HG03571 (cell line): Measurements from ENCODE around the gene SYT8.

Experiments
- ATAC-seq: cut with Tn5 transposase; IDR thresholded peaks from one replicate; pipeline ENCODE4 v1.9.1; 2021; ENCODE audit not compliant: unreplicated experiment

Gene SYT8

DNA sequence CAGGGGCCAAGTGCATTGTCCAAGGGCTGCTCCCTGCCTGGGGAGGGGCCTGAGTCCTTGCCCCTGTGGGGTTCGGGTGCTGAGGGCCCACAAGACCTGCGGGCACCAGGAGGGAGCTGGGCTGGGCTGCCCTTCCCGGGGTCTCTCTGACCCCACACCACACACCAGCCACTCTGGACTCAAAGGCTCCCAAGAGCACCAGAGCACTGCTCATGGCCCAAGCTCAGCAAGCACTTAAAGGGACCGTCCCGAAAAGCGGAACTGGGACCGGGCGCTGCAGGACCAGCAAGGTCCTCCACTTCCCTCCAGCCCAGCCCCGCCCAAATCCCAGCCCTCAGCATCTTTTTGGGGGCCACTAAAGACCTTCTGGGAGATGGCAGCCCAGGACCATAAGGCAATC, 23.4 kb downstream of the SYT8 start:
- no peak for ATAC-seq

- no peak for ATAC-seq
Measured at GRCh38 chr11:1858576-1858975, 23.8 kb downstream of the SYT8 start.

- ATAC-seq, result no peak
Measured at GRCh38 chr11:1859004-1859403, 24.2 kb downstream of the SYT8 start.

- no peak for ATAC-seq
Measured at GRCh38 chr11:1860108-1860507, 25.3 kb downstream of the SYT8 start.

GRCh38 chr11:1861435-1862411, 26.9 kb downstream of the SYT8 start:
- no peak for ATAC-seq

DNA sequence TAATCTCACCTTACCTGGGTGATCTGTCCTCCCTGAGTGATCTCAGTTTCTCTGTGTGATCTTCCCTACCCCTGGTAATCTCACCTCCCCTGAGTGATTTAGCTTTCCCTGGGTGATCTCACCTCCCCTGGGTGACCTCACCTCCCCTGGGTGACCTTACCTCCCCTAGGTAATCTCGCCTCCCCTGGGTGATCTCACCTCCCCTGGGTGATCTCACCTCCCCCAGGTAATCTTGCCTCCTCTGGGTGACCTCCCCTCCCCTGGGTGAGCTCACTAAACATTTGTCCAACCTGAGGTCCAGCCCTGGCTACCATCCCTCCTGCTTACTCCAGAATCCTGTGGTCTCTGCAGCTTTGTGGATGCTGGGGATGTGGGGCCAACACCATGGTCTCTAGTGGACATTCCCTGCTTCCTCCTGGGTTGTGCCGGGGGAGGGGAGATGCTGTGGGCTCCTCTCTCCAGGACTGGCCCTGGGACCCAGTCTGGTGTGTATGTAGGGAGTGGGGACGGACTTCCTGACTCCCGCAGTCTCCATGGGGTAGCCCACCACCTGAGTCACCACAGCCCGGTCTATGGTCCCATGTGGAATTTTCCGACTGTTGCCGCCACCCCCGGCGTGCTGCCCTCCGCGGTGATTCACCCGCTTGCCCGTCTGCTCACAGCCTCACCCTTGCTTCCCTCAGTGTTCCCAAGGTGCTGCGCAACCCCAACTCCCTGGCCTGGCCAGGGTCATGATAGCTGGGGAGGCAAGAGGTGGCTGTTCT, 28.0 kb downstream of the SYT8 start:
- no peak for ATAC-seq

GRCh38 chr11:1863352-1864216, 28.8 kb downstream of the SYT8 start:
- ATAC-seq, result no peak

- no peak for ATAC-seq
Measured at GRCh38 chr11:1864231-1864630, 29.4 kb downstream of the SYT8 start.

DNA sequence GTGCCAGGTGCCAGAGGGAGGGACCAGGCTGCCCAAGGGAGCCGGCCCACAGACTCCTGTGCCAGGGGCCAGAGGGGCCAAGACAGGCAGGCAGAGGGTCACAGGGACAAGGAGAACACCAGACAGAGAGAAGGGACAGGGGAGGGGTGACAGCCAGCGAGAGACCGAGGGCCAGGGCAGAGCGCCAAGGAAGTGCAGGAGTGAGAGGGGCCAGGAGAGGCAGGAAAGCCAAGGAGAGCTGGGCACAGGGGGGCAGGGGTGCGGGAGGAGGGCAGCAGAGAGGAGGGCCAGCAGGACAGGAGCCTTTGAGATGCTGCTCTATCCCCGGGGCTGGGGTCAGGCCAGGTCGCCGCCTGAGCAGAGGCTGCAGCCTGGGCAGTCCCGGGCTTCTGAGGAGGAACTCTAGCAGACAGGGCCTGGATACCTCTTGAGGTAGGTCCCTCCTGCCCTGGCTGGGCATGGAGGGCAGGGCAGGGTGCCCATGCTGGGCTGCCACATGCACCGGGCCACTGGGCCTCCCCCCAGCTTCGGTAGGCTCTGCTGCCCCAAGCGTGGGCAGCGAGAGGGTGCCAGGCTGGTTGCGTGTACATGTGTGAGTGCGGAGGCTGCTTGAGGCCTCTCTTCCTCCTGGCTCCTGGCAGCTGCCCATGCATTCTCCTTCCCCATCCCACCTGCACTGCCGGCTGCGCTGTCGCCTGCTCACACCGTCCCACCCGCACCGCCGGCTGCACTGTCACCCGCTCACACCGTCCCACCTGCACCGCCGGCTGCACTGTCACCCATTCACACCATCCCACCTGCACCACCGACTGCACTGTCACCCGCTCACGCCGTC, 30.3 kb downstream of the SYT8 start:
- no peak for ATAC-seq

GRCh38 chr11:1866226-1866625, 31.4 kb downstream of the SYT8 start:
- ATAC-seq, result no peak

DNA sequence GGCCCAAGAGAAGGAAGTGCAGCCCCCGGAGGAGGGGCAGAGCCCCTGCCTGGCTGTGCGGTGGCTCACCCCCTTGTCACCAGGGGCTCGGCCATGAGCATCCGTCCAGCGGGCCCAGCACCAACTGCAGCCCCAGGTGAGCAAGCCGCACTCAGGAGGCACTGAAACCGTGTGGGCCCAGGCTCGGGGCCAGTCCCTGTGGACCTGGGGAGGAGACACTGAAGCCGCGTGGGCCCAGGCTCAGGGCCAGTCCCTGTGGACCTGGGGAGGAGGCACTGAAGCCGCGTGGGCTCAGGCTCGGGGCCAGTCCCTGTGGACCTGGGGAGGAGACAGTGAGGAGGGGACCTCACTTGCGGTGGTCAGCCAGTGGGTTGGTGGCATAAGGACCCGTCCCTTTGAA, 32.0 kb downstream of the SYT8 start:
- ATAC-seq, result no peak

- ATAC-seq, result no peak
Measured at GRCh38 chr11:1867381-1867780, 32.6 kb downstream of the SYT8 start.

GRCh38 chr11:1868056-1868635, 33.4 kb downstream of the SYT8 start:
- ATAC-seq, result no peak

GRCh38 chr11:1868636-1869291, 34.0 kb downstream of the SYT8 start:
- ATAC-seq, result no peak

DNA sequence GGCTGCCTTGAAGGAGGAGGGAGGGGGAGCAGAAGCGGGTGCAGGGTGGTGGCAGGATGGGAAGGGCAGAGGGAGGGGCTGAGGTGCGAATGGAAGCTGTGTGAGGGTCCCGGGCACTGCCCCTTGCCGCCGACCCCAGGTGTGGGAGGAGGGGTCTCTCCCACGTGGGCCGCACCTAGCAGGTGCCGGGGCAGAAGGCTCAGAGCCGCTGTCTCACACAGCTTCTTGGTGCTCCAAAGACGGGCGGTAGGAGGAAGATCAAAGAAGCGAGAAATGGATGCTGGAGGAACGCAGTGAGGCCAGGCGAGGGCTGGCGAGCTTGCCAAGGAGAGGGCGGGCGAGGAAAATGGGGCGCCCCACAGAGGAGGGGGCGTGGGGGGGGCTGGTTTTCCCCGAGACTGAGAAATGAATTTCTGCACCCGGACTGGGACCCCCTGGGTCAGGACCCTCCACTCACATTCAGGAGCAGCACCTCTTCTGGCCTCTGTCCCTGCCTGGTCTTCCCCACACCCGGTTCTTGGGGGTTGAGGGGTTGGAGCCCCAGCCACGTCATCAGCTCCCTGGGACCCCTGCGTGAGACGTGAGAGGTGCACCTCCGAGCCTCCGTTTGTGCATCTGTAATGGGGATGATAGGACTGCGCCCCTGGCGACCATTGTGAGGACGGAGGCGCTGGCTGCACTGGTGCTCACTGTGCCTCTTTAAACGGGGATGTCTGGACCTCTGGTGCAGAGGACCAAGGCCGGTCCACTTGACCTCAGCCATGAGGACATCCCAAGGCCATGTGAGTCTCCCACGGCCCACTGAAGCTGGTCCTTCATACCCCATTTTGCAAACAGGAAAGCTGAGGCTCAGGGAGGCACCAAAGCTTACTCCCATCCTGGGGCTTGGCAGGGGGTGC, 34.9 kb downstream of the SYT8 start:
- ATAC-seq, result no peak

GRCh38 chr11:1870326-1870696, 35.5 kb downstream of the SYT8 start:
- no peak for ATAC-seq

DNA sequence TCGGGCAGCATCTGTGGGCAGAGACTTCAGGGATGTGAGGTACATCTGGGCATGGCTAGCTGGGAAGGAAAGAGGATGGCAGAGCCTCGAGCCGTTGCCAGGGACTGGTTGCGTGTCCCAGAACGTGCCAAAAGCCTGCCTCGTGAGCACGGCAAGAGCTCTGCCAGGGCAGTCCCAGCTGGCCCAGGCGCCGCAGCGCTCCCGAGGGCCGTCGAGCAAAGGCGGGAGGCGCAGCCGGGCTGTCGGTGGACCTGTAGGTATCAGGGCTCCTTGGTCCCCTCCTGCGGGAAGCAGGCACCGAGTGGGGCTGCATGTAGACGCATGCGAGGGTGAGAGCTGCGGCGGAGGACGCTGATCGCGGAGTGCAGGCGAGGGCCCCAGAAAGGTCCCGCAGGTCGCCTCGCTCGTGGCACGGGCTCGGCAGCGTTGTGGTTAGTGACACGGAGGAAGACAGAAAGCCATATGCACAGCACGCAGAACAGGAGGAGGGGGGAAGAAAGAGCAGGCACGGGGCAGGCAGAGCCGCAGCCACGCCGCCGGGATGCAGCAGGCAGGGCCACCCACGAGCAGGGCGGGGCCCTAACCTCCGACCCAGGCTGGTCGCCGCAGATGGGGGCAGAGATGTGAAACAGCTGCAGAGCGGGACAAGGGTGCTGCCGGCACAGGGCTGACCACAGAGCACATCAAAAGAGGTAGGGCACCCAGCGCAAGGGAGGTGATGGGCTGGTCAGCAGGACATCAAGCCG, 36.1 kb downstream of the SYT8 start:
- no peak for ATAC-seq

DNA sequence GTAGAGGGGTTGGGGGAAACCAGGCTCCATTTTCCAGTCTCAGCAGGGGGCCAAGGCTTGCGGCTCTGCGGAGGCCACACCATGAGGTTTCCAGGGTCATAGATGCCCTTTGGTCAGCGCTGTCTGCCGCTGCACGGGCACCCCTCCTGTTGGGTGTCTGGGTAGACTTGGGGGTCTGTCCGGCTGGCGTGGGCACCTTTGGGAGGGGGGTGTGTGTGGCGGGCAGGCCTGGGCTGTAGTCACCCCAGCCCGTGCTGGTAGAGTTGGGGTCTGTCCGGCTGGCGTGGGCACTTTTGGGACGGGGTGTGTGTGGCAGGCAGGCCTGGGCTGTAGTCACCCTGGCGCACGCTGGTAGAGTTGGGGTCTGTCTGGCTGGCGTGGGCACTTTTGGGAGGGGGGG, 36.7 kb downstream of the SYT8 start:
- ATAC-seq, result no peak
